Measurements from ENCODE around the gene EDAR.

Gene EDAR

GRCh38 chr2:108926561-108927380 is 62.2 kb downstream of the EDAR start:
- in situ Hi-C loops (cut with HindIII; ENCODE audit: low sequenced_read_pairs): no loop called here

DNA sequence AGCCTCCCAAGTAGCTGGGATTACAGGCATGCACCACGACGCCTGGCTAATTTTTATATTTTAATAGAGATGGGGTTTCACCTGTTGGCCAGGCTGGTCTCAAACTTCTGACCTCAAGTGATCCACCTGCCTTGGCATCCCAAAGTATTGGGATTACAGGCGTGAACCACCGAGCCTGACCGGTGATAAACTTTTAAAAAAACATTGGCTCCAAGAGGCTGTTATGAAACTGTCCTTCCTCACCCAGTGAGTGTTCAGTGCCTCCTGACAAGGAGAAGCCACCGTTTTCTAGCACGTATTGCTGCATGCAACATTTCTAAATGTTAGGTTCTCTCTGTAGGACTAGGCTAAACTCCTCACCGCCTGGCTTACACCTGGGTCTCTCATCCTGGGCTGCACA is 63.3 kb downstream of the EDAR start:
- in situ Hi-C loops (cut with HindIII; ENCODE audit: low sequenced_read_pairs): no loop called here

- in situ Hi-C loops (cut with HindIII; ENCODE audit: low sequenced_read_pairs): no loop called here
Observed at GRCh38 chr2:108925286-108925685, 63.7 kb downstream of the EDAR start.

GRCh38 chr2:108924580-108925251 is 64.3 kb downstream of the EDAR start:
- in situ Hi-C loops (cut with HindIII; ENCODE audit: low sequenced_read_pairs): no loop called here

DNA sequence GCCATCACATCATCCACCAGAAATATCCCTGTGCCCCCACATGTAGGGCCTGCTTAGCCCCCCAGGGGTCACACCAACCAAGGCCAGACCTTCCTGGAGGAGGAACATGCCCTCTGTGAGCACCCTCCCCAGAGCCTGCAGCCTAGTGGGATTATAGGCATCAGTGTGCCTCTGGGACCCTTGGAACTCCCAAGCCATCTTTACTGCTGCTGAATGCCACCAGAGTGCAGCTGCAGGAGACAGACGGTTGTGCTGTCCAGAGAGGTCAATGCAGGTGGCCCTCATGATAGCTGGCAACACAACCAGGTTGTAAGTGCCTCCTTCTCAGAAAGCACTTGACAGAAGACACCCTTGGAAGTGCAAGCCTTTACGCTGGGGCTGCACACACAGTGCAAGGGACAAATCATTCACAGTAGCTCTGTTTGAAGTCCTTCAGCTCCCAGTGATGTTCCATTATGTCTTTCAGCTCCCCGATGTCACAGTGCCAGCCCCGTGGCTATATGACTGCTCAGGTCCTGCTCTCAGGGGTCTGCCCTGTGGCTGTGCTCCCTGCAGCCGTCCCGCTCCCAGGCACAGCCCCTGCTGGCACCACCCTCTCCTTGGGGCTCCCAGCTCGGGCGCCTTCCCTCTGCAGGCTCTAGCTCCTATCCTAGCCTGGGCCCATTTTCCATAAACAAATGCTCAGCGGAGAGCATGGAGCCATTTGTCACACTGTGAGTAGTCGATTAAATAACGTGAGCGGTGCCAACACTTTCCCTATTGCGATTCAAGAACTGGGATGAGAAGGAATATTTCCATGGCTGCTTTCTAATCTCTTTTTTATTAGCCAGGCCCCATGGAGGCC is 65.1 kb downstream of the EDAR start:
- in situ Hi-C loops (cut with HindIII; ENCODE audit: low sequenced_read_pairs): no loop called here

GRCh38 chr2:108923019-108923700 is 65.9 kb downstream of the EDAR start:
- in situ Hi-C loops (cut with HindIII; ENCODE audit: low sequenced_read_pairs): no loop called here

- in situ Hi-C loops (cut with HindIII; ENCODE audit: low sequenced_read_pairs): no loop called here
Observed at GRCh38 chr2:108922141-108922915, 66.7 kb downstream of the EDAR start.

- in situ Hi-C loops (cut with HindIII; ENCODE audit: low sequenced_read_pairs): no loop called here
Observed at GRCh38 chr2:108921096-108922030, 67.7 kb downstream of the EDAR start.

DNA sequence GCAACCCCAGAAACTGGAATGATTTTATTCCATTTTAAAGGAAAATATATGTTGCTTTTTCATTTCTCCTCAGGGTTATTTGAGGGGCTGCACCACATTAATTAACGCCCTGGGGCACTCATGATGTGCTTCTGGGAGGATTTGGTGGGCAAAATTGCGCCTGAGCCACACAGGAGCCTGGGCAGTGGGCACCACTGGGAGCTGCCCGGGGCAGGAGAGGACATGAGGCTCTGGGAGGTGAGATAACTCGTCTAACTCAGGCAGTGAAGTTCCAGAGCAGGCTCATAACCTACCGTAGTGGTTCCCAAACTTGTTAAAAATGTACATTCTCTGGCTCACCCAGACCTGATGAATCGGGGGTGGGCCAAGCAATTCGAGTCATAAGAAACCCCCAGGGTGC is 68.3 kb downstream of the EDAR start:
- in situ Hi-C loops (cut with HindIII; ENCODE audit: low sequenced_read_pairs): no loop called here

- in situ Hi-C loops (cut with HindIII; ENCODE audit: low sequenced_read_pairs): no loop called here
Observed at GRCh38 chr2:108919571-108920373, 69.2 kb downstream of the EDAR start.

GRCh38 chr2:108918941-108919341 is 70.1 kb downstream of the EDAR start:
- in situ Hi-C loops (cut with HindIII; ENCODE audit: low sequenced_read_pairs): no loop called here

- in situ Hi-C loops (cut with HindIII; ENCODE audit: low sequenced_read_pairs): no loop called here
Observed at GRCh38 chr2:108918156-108918874, 70.7 kb downstream of the EDAR start.

DNA sequence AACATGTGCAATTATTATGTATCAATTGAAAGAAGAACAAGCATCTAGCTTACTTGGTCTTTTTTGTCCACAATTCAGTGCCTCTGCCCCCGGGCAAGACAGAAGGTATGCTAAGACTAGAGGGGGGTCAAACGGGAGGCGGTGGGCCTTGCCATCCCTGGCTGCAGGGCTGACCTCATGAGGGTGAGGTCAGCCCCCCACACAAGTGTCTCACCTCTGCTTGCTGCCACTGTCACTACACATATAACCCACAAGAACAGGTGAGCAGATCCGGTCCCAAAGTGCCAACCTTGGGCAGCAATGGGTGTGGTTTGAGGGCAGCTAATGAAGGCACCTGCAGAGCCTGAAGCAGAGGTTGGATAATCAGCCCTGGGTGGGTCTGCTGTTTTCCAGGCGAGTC is 71.5 kb downstream of the EDAR start:
- in situ Hi-C loops (cut with HindIII; ENCODE audit: low sequenced_read_pairs): no loop called here

DNA sequence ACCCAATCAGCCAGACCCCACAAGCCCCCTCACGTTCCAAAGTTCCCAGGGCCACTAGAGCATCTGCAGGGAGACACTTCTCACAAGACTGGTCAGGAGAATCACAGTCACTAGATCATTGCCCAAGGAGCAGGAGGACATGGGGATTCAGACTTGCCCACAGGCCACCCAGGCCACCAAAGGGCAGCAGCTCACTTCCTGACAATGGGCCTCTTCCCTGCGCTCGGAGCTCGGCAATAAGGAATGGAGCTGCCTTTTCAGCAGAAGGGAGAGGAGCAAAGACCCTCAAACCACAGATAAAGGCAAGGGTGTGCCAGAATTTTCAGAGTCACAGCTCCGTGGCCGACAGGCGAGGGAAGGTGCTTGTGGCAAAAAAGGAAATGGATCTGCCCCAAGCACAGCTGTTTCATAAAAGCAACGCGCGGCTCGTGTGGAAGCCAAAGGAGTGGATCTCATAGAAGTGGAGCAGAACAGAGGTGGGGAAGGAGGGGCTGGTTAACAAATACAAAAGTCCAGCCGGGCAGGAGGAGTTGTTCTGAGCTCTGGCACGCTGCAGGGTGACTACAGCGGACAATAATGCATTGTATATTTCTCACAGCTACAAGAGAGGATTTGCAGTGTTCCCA is 72.1 kb downstream of the EDAR start:
- in situ Hi-C loops (cut with HindIII; ENCODE audit: low sequenced_read_pairs): no loop called here

DNA sequence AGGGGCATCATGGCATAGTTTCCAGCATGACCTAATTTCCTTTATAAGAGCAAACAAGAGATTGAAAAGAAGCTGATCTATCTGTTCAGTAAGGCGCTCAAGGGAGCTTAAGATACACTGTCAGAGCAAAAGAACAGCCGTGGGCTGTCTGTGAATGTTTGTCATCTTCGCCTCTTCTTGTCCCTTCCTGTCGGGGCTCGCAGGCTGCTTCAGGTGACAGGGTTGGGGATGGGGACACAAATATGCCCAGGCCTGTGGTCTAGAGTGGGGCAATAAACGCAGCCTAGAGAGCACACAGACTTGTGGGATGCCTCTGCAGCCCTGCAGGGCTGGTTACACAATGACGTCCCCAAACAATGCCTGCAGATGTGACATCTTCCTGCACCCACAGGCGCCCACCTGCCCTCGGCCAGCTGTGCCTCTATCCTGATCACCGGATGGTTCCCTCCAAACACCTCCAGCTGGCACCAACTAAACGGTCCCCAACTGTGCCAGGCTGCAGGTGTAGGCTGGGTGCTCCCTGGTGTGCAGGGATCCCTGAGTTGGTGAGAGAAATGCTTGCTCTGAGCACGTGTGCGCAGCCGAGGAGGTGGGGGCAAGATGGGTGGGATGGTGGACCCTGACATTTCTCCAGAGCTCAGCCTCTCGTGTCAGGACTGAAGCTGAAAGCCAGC is 72.8 kb downstream of the EDAR start:
- in situ Hi-C loops (cut with HindIII; ENCODE audit: low sequenced_read_pairs): no loop called here

- in situ Hi-C loops (cut with HindIII; ENCODE audit: low sequenced_read_pairs): no loop called here
Observed at GRCh38 chr2:108912629-108912902, 76.5 kb downstream of the EDAR start.
